CD4-positive, alpha-beta memory T cell (primary cell): ENCODE measurements around the gene KRT16. TPM values are rescaled to one million over a fixed set of nuclear protein-coding genes. Genes with fewer than 3 reads are reported as not detected.
"Not testable (repeated sequence)": the region's sequence is repeated elsewhere in the genome, so short reads cannot be mapped to it uniquely, and the experiment has no call there.

Experiments used
- CTCF ChIA-PET: fragments of 350-600 bp; sonication (Branson Sonifier 250); formaldehyde crosslinking; loops from one replicate; lab custom pipeline; 2021; ENCODE audit warnings: inconsistent platforms; ENCODE audit not compliant: partially characterized antibody; lab: Charles Lee
- POLR2A ChIA-PET: fragments of 350-600 bp; sonication (Branson Sonifier 250); formaldehyde crosslinking; loops from one replicate; lab custom pipeline; 2021; ENCODE audit not compliant: partially characterized antibody; lab: Charles Lee
- DNase-seq, 5 donors: peaks; one replicate each; pipeline versions ENCODE4 v3.0.0 to v3.0.0-alpha.2; 2020 to 2022; ENCODE audit warnings: mixed read lengths in 1 of 5
- H3K27ac ChIP-seq: one replicate; pipeline ENCODE4 v1.7.0; 2013; ENCODE audit warnings: low read depth, low read length
- H3K27me3 ChIP-seq: 2 replicates; pipeline ENCODE4 v1.7.0; 2013; ENCODE audit warnings: mild to moderate bottlenecking, low read length, moderate library complexity; ENCODE audit not compliant: insufficient read depth
- H3K36me3 ChIP-seq: 2 replicates; pipeline ENCODE4 v1.7.0; 2013; ENCODE audit warnings: mild to moderate bottlenecking, low read length, moderate library complexity; ENCODE audit not compliant: insufficient read depth
- H3K4me1 ChIP-seq: 2 replicates; pipeline ENCODE4 v1.7.0; 2013; ENCODE audit warnings: mild to moderate bottlenecking, low read length, moderate library complexity; ENCODE audit not compliant: insufficient read depth
- H3K4me3 ChIP-seq, 2 donors: one replicate each; pipeline ENCODE4 v1.7.0; 2013; ENCODE audit warnings: low read length in 2 of 2, mild to moderate bottlenecking in 1 of 2
- H3K9me3 ChIP-seq, 2 donors: one replicate each; pipeline ENCODE4 v1.7.0; 2013; ENCODE audit warnings: low read length in 2 of 2, control low read depth in 1 of 2; ENCODE audit not compliant: control insufficient read depth in 1 of 2
- H3K27ac Mint-ChIP-seq, 7 donors: one replicate each; pipeline ENCODE4 v1.8.0; 2020 to 2021; ENCODE audit warnings: mixed read lengths in 7 of 7, mild to moderate bottlenecking in 6 of 7, inconsistent platforms in 3 of 7, moderate library complexity in 3 of 7
- H3K27me3 Mint-ChIP-seq, 2 donors: one replicate each; pipeline ENCODE4 v1.8.0; 2020 to 2021; ENCODE audit warnings: mixed read lengths in 2 of 2
- H3K36me3 Mint-ChIP-seq, 2 donors: one replicate each; pipeline ENCODE4 v1.8.0; 2020 to 2021; ENCODE audit warnings: mixed read lengths in 2 of 2, inconsistent platforms in 1 of 2, mild to moderate bottlenecking in 1 of 2
- H3K4me1 Mint-ChIP-seq, 4 donors: one replicate each; pipeline ENCODE4 v1.8.0; 2020 to 2021; ENCODE audit warnings: mixed read lengths in 4 of 4, mild to moderate bottlenecking in 1 of 4
- H3K4me3 Mint-ChIP-seq, 8 donors: one replicate each; pipeline ENCODE4 v1.8.0; 2020 to 2021; ENCODE audit warnings: mixed read lengths in 8 of 8, mild to moderate bottlenecking in 7 of 8, moderate library complexity in 6 of 8, inconsistent platforms in 3 of 8
- H3K9me3 Mint-ChIP-seq, 8 donors: one replicate each; pipeline ENCODE4 v1.8.0; 2020 to 2021; ENCODE audit warnings: mixed read lengths in 8 of 8, mild to moderate bottlenecking in 5 of 8, inconsistent platforms in 3 of 8, moderate library complexity in 1 of 8
- intact Hi-C: fragments of 100-400 bp; cut with micrococcal nuclease; formaldehyde crosslinking; loops from one replicate; pipeline ENCODE4 v1.15.1; 2023
- polyA plus RNA-seq, 2 donors: library from polyadenylated mRNA; unstranded; fragments of 300-500 nt; fragmentation: Illumina TruSeq; gene quantifications; one replicate each; pipeline ENCODE4 v1.2.3, GENCODE V29; 2021
- total RNA-seq, 2 experiments: library from RNA; stranded (reverse); gene quantifications; one replicate each; pipeline ENCODE4 v1.2.3, GENCODE V29; 2021

The KRT16 gene
- total and polyA plus RNA-seq, 4 experiments from 2014 or later: not detected

- ChIA-PET CTCF (no interaction called here), POLR2A (no interaction called here)
- no peaks in the 10 kb centered on the region for H3K27me3 ChIP-seq
- Mint-ChIP-seq H3K36me3 (peaks cover 4% of the 10 kb centered on the region in 2 donors), H3K9me3 (peaks cover 2 to 18% (median 14%) of the 10 kb centered on the region in 8 donors), H3K4me3 (no peak overlapping the region), H3K4me1 (no peaks in the 10 kb centered on the region), H3K27ac (no peak overlapping the region), H3K27me3 (peaks cover 12 to 20% of the 10 kb centered on the region in 2 donors)
- H3K9me3 ChIP-seq: no peaks in the 10 kb centered on the region
- no peak overlapping the region for H3K27ac ChIP-seq
- H3K36me3 ChIP-seq: no peaks in the 10 kb centered on the region
- H3K4me1 ChIP-seq: no peaks in the 10 kb centered on the region
- intact Hi-C loops: no loop called here
- H3K4me3 ChIP-seq: no peak overlapping the region
- DNase-seq: no peak
Observed at GRCh38 chr17:41610965-41611640, 1.5 kb downstream of the KRT16 start.

- H3K9me3 ChIP-seq, H3K4me3 Mint-ChIP-seq, H3K36me3 ChIP-seq, H3K4me3 ChIP-seq, H3K27ac Mint-ChIP-seq, CTCF ChIA-PET, H3K4me1 Mint-ChIP-seq, H3K4me1 ChIP-seq, H3K36me3 Mint-ChIP-seq, H3K27ac ChIP-seq, H3K27me3 ChIP-seq, POLR2A ChIA-PET, intact Hi-C loops, DNase-seq: not testable (repeated sequence)
- Mint-ChIP-seq H3K9me3 (peaks cover 4 to 23% (median 20%) of the 10 kb centered on the region in 8 donors), H3K27me3 (peaks cover 10 to 20% of the 10 kb centered on the region in 2 donors)
Observed at GRCh38 chr17:41610061-41610517, 2.5 kb downstream of the KRT16 start.

DNA sequence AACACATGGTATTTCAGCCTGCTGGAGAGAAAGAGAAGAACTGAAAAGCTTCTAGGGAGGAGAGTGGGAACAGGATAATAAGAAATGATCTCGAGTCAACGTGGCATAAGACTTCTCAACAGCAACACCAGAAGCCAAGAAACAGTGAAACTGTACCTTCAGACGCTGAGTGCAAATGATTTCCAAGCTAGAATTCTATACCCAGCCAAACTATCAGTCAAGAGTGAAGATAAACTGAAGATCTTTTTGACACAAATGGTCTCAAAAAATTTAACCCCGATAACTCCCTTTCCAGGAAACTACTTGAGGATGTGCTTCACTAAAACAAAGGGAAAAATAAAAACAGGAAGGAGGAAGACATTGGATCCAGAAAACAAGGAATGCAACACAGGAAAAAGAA, 5.6 kb downstream of the KRT16 start:
- POLR2A ChIA-PET, H3K27me3 ChIP-seq, CTCF ChIA-PET: not testable (repeated sequence)

GRCh38 chr17:41602524-41602923, 10.0 kb downstream of the KRT16 start:
- H3K9me3 Mint-ChIP-seq: peaks cover 4 to 24% (median 21%) of the 10 kb centered on the region in 8 donors
- Histone ChIP-seq H3K27ac (no peak overlapping the region), H3K4me1 (no peaks in the 10 kb centered on the region), H3K9me3 (no peaks in the 10 kb centered on the region), H3K27me3 (no peaks in the 10 kb centered on the region), H3K36me3 (no peaks in the 10 kb centered on the region), H3K4me3 (no peak overlapping the region)
- H3K4me1 Mint-ChIP-seq: no peaks in the 10 kb centered on the region
- no peak overlapping the region for H3K4me3 Mint-ChIP-seq
- CTCF ChIA-PET: interaction anchor here (2.2 kb wide), 1 partner anchor 60 kb away, joined by 4 read pairs; no protein-coding TSS in a partner anchor
- peaks cover 4% of the 10 kb centered on the region in 2 donors for H3K36me3 Mint-ChIP-seq
- POLR2A ChIA-PET: no interaction called here
- intact Hi-C loops: no loop called here
- no peak overlapping the region for H3K27ac Mint-ChIP-seq
- no peak for DNase-seq
- H3K27me3 Mint-ChIP-seq: peaks cover 17 to 21% of the 10 kb centered on the region in 2 donors

More for the DNA sequence above, 5.6 kb downstream of the KRT16 start:
- DNase-seq, H3K36me3 Mint-ChIP-seq, H3K27ac ChIP-seq, H3K9me3 ChIP-seq, H3K4me1 ChIP-seq, intact Hi-C loops, H3K36me3 ChIP-seq, H3K4me3 ChIP-seq, H3K4me1 Mint-ChIP-seq, H3K4me3 Mint-ChIP-seq, H3K27ac Mint-ChIP-seq: not testable (repeated sequence)
- H3K27me3 Mint-ChIP-seq: peaks cover 18 to 25% of the 10 kb centered on the region in 2 donors
- peaks cover 4 to 27% (median 22%) of the 10 kb centered on the region in 8 donors for H3K9me3 Mint-ChIP-seq

DNA sequence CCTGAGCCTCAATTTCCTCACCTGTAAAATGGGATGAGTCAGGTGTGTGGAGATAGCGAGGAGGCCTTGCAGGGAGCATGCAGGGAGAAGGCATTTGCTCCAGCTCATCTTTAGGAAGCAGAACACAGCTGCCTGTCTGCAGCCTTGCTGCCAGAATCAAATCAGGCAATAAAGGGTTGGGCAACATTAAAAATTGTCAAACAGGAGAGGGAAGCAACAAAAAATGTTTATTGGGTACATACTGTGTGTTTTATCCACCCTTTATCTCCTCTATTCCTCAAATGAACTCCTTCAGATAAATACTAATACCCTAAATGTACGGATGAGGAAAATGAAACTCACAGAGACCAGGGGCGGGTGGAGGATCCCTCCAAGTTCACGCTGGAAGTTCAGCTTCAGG, 12.2 kb downstream of the KRT16 start:
- H3K4me3 ChIP-seq: no peak overlapping the region
- intact Hi-C loops: no loop called here
- ChIA-PET POLR2A (no interaction called here), CTCF (no interaction called here)
- Mint-ChIP-seq H3K36me3 (no peaks in the 10 kb centered on the region), H3K27me3 (peaks cover 11 to 14% of the 10 kb centered on the region in 2 donors), H3K9me3 (peaks cover 0 to 6% (median 3%) of the 10 kb centered on the region in 8 donors), H3K27ac (no peak overlapping the region), H3K4me1 (no peaks in the 10 kb centered on the region), H3K4me3 (no peak overlapping the region)
- H3K9me3 ChIP-seq: no peaks in the 10 kb centered on the region
- no peak overlapping the region for H3K27ac ChIP-seq
- DNase-seq: no peak
- no peaks in the 10 kb centered on the region for H3K27me3 ChIP-seq
- H3K4me1 ChIP-seq: no peaks in the 10 kb centered on the region
- H3K36me3 ChIP-seq: no peaks in the 10 kb centered on the region

DNA sequence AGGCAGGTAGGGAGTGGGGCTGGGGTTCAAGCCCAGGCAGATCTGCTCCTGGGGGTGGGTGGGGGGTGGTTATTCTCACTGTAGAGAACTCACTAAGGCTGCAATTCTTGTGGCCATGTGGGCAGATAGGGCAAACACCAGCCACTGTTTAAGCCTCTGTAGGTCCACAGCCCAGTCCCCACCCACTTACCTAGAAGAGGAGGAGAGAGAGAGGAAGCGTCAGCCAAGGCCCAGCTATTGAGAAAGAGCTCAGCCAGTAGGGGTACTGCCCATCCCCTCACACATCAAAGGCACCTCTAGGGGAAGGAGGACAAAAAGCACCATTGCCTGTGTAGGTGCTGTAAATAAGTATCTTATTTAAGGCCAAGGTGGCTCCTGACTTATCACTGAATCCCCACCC, 12.9 kb downstream of the KRT16 start:
- Histone ChIP-seq H3K27me3 (no peaks in the 10 kb centered on the region), H3K27ac (no peak overlapping the region), H3K9me3 (no peaks in the 10 kb centered on the region), H3K36me3 (no peaks in the 10 kb centered on the region), H3K4me1 (no peaks in the 10 kb centered on the region), H3K4me3 (no peak overlapping the region)
- Mint-ChIP-seq H3K27ac (no peak overlapping the region), H3K27me3 (peaks cover 11 to 15% of the 10 kb centered on the region in 2 donors), H3K4me3 (no peak overlapping the region), H3K4me1 (no peaks in the 10 kb centered on the region), H3K9me3 (no peaks in the 10 kb centered on the region), H3K36me3 (no peaks in the 10 kb centered on the region)
- no peak for DNase-seq
- CTCF ChIA-PET: no interaction called here
- POLR2A ChIA-PET: no interaction called here
- intact Hi-C loops: no loop called here

DNA sequence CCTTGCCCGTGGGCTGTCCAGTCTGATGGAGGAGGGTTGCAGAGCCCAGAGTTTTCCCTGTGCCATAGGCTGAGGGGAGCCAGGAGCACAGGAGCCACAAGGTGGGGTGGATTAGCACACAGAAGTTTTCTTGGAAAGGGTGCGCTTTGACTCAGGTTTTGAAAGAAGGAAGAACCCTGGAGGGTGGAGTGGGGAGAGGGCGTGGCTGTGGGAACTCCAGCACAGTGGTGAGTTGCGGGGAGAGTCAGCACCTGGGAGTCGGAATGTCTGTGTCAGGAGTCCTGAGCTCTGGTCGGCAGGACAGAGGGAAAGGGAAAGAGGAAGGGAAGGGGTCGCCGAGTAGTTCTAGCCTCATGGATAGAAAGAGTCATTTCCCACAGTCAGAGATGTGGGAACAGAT, 17.0 kb downstream of the KRT16 start:
- H3K36me3 ChIP-seq: no peaks in the 10 kb centered on the region
- no peaks in the 10 kb centered on the region for H3K4me1 ChIP-seq
- Mint-ChIP-seq H3K27me3 (peaks cover 12 to 15% of the 10 kb centered on the region in 2 donors), H3K9me3 (no peaks in the 10 kb centered on the region), H3K4me3 (no peak overlapping the region), H3K36me3 (no peaks in the 10 kb centered on the region), H3K27ac (peak overlapping the region in 1 of 7 donors; percentile 2), H3K4me1 (no peaks in the 10 kb centered on the region)
- POLR2A ChIA-PET: no interaction called here
- DNase-seq: no peak
- H3K4me3 ChIP-seq: no peak overlapping the region
- CTCF ChIA-PET: no interaction called here
- H3K9me3 ChIP-seq: no peaks in the 10 kb centered on the region
- intact Hi-C loops: no loop called here
- H3K27ac ChIP-seq: no peak overlapping the region
- peaks cover 6% of the 10 kb centered on the region for H3K27me3 ChIP-seq
